ENCODE data around the gene PRKAR2B.

DNA sequence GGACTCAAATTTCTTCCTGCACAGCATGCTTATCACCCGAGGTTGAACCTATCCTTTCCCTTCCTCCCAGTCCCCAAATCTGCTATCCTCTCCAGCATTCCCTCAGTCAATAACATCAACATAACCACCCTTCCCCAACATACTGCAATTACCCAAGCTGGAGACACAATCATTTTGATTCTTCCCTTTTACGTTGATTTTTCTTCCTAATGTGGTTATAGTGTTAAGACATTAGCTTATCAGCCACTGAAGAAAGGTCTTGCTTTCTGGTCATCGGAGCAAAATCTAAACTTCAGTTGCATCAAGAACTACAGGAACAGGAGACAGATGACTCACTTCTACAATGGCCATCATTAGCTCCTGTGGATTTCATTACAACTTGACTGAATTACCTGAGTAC is 120.8 kb downstream of the PRKAR2B start:
- TF ChIP-seq CTCF (conservative IDR thresholded peaks at IDR 0.05; ENCODE audit: low read depth, low read length) (no peak), MAFK (IDR thresholded peaks at IDR 0.05; ENCODE audit: low read depth, low read length) (no peak), CHD1 (IDR thresholded peaks at IDR 0.05; ENCODE audit: low read depth, low read length) (no peak), POLR2A (IDR thresholded peaks at IDR 0.05; ENCODE audit: low read depth, low read length) (no peak), MXI1 (IDR thresholded peaks at IDR 0.05; ENCODE audit: borderline replicate concordance, low read depth, low read length) (no peak), ELK1 (IDR thresholded peaks at IDR 0.05; ENCODE audit: borderline replicate concordance, low read depth, low read length) (no peak), RFX5 (IDR thresholded peaks at IDR 0.05; ENCODE audit: low read depth, low read length) (no peak), FOS (IDR thresholded peaks at IDR 0.05; ENCODE audit: low read depth, low read length) (no peak), RAD21 (IDR thresholded peaks at IDR 0.05; ENCODE audit: low read length) (no peak), NFE2L2 (IDR thresholded peaks at IDR 0.05; ENCODE audit: low read depth, low read length) (no peak), BHLHE40 (IDR thresholded peaks at IDR 0.05; ENCODE audit: low read depth, low read length) (no peak), CEBPB (IDR thresholded peaks at IDR 0.05; ENCODE audit: low read depth, low read length) (no peak)
- TF ChIP-seq, protein P1, sequence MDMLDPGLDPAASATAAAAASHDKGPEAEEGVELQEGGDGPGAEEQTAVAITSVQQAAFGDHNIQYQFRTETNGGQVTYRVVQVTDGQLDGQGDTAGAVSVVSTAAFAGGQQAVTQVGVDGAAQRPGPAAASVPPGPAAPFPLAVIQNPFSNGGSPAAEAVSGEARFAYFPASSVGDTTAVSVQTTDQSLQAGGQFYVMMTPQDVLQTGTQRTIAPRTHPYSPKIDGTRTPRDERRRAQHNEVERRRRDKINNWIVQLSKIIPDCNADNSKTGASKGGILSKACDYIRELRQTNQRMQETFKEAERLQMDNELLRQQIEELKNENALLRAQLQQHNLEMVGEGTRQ (IDR thresholded peaks at IDR 0.05; ENCODE audit: low read depth, low read length), result no peak

All from IMR-90 (cell line).